ENCODE measurements around the gene RESF1.

GRCh38 chr12:31914927-31915326 is 44.3 kb upstream of the RESF1 start:
- TF ChIP-seq POLR2A (IDR thresholded peaks at IDR 0.05; ENCODE audit: low read depth, low read length) (no peak), POLR2AphosphoS5 (IDR thresholded peaks at IDR 0.05; ENCODE audit: low read depth, low read length) (no peak), TAF1 (IDR thresholded peaks at IDR 0.05; ENCODE audit: borderline replicate concordance, low read depth, low read length) (no peak)

Measured in GM12892 (cell line).